Stimulated activated CD4-positive, alpha-beta T cell treated with anti-CD3 and anti-CD28 coated beads, Interleukin-4, amount 100 ng/mL, for 24 hours (primary cell): ENCODE results near the gene RPS6KA2.
"Not testable (repeated sequence)": the region's sequence is repeated elsewhere in the genome, so short reads cannot be mapped to it uniquely, and the experiment has no call there.

Experiments
- DNase-seq: peaks from one replicate; pipeline ENCODE4 v3.0.0-alpha.2; 2020

Gene RPS6KA2

GRCh38 chr6:166412156-166412910, 214.7 kb downstream of the RPS6KA2 start:
- no peak for DNase-seq

DNA sequence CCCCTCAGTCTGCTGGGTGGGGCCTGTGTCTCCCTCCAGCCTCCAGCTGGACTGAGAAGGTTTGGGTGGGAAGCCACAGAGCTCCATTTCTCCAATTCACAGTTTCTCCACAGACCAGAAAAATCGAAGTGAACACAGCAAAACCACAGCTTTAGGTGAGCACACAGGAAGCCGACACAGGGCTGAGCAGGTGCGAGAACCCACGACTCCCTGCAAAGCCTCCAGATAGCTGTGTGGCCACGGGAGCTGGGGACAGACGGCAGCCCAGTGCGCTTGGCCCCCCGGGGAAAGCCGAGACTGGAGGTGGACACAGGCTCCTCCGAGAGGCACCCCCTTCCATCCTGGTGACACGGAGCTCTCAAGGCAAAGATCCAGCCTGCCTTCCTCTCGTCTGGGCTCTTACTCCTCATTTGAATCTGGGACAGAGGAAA, 215.3 kb downstream of the RPS6KA2 start:
- peak; percentile 20 for DNase-seq

DNA sequence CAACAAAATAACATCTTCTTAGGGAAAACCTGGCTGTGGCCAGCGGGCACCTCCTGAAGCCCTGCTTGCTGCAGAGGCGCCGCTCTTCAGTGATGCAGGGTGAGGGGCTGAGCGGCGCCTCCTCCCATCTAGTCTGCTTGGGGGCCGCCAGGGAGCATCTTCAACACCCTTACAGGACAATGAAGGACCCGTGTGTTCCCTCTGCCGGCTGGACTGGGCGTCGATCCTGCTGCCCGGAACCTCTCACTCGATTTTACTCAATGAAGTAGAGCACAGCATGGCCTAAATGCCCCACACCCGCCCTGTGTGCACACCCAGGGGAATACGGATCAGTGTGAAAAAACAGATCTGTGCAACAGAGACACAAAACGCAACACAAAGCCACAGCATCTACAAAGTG, 215.8 kb downstream of the RPS6KA2 start:
- no peak for DNase-seq

DNA sequence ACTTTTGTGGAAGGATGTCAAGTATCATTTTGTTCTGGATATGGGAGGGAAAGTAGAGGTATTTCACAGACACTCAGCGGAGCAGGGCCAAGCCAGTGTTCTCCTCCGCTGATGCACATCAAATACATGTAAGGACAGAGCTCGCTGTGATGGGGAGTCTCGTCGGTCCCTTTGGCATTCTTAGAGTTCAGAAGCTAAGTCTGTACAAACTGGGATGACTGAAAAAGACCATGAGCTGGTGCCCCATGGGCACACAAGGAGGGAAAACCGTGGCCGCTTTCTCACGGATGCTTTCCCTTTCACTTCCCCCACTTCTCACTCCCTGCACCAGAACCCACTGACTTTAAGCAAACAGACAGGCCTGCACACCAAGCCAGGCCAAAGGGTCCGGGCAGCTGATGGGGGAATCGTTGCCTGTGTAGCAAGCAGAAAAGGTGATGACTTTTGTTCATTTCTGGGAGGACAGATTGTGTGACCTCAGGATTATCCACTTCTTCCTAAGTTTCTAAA, 216.6 kb downstream of the RPS6KA2 start:
- DNase-seq: no peak

GRCh38 chr6:166408936-166409755, 217.9 kb downstream of the RPS6KA2 start:
- DNase-seq: no peak

DNA sequence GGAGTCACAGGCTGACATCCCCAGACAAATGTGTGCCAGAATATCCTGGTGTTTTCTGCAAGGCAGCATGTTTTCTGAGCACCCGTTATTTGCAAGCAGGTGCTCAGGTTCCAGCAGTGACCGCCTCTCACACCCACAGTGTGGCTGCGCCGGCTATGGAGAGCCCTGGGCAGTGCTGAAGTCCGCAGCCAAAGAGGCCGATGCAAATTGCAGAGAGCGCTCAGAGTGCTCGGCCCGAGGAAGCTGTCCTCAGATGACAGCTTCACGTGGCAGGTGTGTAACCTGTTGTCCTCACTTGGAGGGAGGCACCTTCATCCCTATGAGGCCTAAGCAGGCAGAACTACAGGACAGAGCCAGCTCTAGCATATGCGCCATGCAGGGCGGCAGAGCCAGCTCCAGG, 220.9 kb downstream of the RPS6KA2 start:
- no peak for DNase-seq

GRCh38 chr6:166405386-166405785, 221.7 kb downstream of the RPS6KA2 start:
- DNase-seq: no peak

- DNase-seq: no peak
These were observed 224.3 kb downstream of the RPS6KA2 start for GRCh38 chr6:166402582-166403277.

GRCh38 chr6:166400649-166401250, 226.3 kb downstream of the RPS6KA2 start:
- DNase-seq: peak; percentile 70

GRCh38 chr6:166400181-166400580, 226.9 kb downstream of the RPS6KA2 start:
- DNase-seq: no peak

- DNase-seq: no peak
These were observed 228.7 kb downstream of the RPS6KA2 start for GRCh38 chr6:166398348-166398747.

DNA sequence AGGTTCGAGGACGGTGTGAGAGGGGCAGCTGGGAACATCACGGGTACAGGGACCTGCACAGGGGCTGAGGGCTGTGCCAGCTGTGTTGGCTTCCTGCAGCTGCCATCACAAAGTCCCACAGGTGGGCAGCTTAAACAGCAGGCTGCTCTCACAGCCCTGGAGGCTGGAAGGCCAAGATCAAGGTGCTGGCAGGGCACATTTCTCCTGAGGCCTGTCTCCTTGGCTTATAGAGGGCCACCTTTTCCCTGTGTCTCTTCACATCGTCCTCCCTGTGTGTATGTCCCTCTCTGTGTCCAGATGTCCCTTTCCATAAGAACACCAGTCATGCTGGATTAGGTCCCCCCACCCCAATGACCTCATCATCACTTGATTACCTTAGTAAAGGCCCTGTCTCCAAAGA, 229.2 kb downstream of the RPS6KA2 start:
- no peak for DNase-seq

- DNase-seq: no peak
These were observed 231.3 kb downstream of the RPS6KA2 start for GRCh38 chr6:166395778-166396177.

GRCh38 chr6:166395351-166395750, 231.7 kb downstream of the RPS6KA2 start:
- DNase-seq: no peak

- no peak for DNase-seq
These were observed 232.8 kb downstream of the RPS6KA2 start for GRCh38 chr6:166394036-166394892.

DNA sequence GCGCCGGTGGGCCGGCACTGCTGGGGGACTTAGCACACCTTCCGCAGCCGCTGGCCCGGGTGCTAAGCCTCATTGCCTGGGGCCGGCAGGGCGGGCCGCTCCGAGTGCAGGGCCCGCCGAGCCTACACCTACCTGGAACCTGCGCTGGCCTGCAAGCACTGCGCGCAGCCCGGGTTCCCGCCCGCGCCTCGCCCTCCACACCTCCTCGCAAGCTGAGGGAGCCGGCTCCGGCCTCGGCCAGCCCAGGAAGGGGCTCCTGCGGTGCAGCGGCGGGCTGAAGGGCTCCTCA, 233.6 kb downstream of the RPS6KA2 start:
- DNase-seq: no peak

GRCh38 chr6:166392755-166393534, 234.1 kb downstream of the RPS6KA2 start:
- DNase-seq: not testable (repeated sequence)

GRCh38 chr6:166389119-166389518, 237.9 kb downstream of the RPS6KA2 start:
- DNase-seq: no peak

DNA sequence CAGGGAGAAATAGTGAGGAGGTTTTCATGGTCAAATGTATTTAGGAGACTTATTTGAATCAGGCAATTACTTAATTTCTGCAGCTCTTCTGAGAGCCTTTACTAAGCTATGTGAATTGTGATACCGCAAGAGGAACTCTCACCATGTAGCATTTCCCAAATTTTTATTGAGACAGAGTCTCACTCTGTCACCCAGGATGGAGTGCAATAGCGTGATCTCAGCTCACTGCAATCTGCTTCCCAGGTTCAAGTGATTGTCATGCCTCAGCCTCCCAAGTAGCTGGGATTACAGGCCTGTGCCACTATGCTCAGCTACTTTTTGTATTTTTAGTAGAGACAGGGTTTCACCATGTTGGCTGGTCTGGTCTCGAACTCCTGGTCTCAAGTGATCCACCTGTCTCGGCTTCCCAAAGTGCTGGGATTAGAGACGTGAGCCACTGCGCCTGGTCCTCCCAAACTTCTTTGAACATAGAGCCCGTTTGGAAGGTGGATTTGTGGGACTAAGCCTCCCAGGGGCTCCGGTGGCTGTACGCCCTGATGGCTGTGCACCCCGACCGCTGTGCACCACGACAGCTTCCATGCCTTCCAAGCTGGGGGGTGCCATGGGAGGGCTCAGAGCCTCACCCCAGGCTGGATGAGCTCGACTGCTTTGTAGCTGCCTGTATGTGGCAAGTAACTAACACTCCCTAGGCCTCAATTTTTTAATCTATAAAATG, 238.6 kb downstream of the RPS6KA2 start:
- DNase-seq: no peak

GRCh38 chr6:166387642-166388289, 239.3 kb downstream of the RPS6KA2 start:
- DNase-seq: no peak
